OCI-LY3 (cell line): Measurements from ENCODE around the gene SMIM10L2A.

Experiments used
- CTCF ChIP-seq: fragments of 200-600, 300-600 bp; sonication (generic); IDR thresholded peaks from 2 replicates; pipeline ENCODE4 v1.5.1; 2014; ENCODE audit warnings: antibody characterized with exemption, low read length, low read depth
- EZH2phosphoT487 ChIP-seq: fragments of 200-600 bp; shearing (Covaris generic); IDR thresholded peaks from 2 replicates; pipeline ENCODE4 v1.6.1; 2018; ENCODE audit warnings: antibody characterized with exemption, mixed run types, low read depth

- TF ChIP-seq EZH2phosphoT487 (no peak), CTCF (no peak)
Observed at GRCh38 chrX:135416546-135416945, 5.2 kb upstream of the SMIM10L2A start.
